ENCODE measurements around the gene CSNK2A2. TPM values are rescaled to one million over a fixed set of nuclear protein-coding genes. Genes with fewer than 3 reads are reported as not detected.

CSNK2A2 gene
- total and polyA plus RNA-seq, 9 of the 15 experiments (the other 6 are each of a cell fraction or from before 2014, with no cell fraction given) = 20.8 to 109 (median 44.7) TPM

DNA sequence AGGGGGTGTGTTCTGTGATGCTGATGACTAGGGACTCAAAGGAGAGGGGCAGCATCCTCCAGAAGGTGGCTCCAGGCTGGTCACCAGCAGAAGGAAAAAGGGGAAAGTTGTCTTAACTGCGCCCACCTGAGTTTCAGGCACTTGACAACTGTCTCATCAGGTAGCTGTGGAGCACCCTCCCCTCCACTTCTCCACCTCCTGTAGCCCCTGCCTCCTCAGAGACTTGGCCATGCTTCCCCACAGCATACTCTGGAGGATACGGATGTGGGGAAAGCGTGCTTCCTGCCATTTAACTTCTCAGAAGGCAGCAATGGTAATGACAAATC is 86.6 kb downstream of the CSNK2A2 start:
- Histone ChIP-seq H2AFZ (ENCODE audit: low read depth, low read length) (no peak overlapping the region), H3K9me1 (ENCODE audit: control insufficient read depth, insufficient read depth, low read length) (no peaks in the 10 kb centered on the region), H3K4me1 (replicated peaks in 1 of 2; ENCODE audit: control insufficient read depth in 2 of 2, insufficient read depth in 2 of 2, low read length in 2 of 2) (no peaks in the 10 kb centered on the region; a peak in 1 of 5 replicates), H3K27ac (ENCODE audit: extremely low read depth, low read depth, low read length) (no peak overlapping the region), H3K9ac (ENCODE audit: insufficient read depth in 1 of 2, low read depth in 2 of 2, low read length in 2 of 2) (no peak overlapping the region), H3K36me3 (ENCODE audit: control insufficient read depth, insufficient read depth, low read length) (peaks cover 36% of the 10 kb centered on the region), H3K4me3 (no peak overlapping the region), H4K20me1 (replicated peaks; ENCODE audit: control insufficient read depth, insufficient read depth, low read length) (no peaks in the 10 kb centered on the region), H3K27me3 (ENCODE audit: control insufficient read depth in 2 of 2, insufficient read depth in 2 of 2, low read length in 2 of 2) (no peaks in the 10 kb centered on the region; a peak in 1 of 5 replicates), H3K9me3 (replicated peaks; ENCODE audit: control insufficient read depth, insufficient read depth, low read depth, low read length) (no peaks in the 10 kb centered on the region), H3K4me2 (ENCODE audit: insufficient read depth, low read length) (no peak overlapping the region), H3K79me2 (ENCODE audit: control insufficient read depth, insufficient read depth, low read length) (peaks cover 2% of the 10 kb centered on the region; the same call in 1 of the 3 replicates)
- ChIA-PET CTCF (ENCODE audit: low intra/inter-chr PET ratio) (no interaction called here), POLR2A (no interaction called here)
- ATAC-seq = no peak; the same call in 2 of the 3 replicates
- in situ Hi-C loops (cut with MboI) (no loop called here), intact Hi-C loops (cut with micrococcal nuclease) (no loop called here)
- no TSS peak for BruUV-seq (replicated peaks)
- no peak for FAIRE-seq
- 65% methylated on average over 3 of the region's 3 CpGs for WGBS (ENCODE audit: insufficient coverage, low coverage, missing lambda C conversion rate)
- TF ChIP-seq, protein P1, sequence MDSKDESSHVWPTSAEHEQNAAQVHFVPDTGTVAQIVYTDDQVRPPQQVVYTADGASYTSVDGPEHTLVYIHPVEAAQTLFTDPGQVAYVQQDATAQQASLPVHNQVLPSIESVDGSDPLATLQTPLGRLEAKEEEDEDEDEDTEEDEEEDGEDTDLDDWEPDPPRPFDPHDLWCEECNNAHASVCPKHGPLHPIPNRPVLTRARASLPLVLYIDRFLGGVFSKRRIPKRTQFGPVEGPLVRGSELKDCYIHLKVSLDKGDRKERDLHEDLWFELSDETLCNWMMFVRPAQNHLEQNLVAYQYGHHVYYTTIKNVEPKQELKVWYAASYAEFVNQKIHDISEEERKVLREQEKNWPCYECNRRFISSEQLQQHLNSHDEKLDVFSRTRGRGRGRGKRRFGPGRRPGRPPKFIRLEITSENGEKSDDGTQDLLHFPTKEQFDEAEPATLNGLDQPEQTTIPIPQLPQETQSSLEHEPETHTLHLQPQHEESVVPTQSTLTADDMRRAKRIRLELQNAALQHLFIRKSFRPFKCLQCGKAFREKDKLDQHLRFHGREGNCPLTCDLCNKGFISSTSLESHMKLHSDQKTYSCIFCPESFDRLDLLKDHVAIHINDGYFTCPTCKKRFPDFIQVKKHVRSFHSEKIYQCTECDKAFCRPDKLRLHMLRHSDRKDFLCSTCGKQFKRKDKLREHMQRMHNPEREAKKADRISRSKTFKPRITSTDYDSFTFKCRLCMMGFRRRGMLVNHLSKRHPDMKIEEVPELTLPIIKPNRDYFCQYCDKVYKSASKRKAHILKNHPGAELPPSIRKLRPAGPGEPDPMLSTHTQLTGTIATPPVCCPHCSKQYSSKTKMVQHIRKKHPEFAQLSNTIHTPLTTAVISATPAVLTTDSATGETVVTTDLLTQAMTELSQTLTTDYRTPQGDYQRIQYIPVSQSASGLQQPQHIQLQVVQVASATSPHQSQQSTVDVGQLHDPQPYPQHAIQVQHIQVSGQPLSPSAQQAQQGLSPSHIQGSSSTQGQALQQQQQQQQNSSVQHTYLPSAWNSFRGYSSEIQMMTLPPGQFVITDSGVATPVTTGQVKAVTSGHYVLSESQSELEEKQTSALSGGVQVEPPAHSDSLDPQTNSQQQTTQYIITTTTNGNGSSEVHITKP (IDR thresholded peaks at IDR 0.05; ENCODE audit: partially characterized antibody) = peak; percentile 32
- TF ChIP-seq, protein P2, sequence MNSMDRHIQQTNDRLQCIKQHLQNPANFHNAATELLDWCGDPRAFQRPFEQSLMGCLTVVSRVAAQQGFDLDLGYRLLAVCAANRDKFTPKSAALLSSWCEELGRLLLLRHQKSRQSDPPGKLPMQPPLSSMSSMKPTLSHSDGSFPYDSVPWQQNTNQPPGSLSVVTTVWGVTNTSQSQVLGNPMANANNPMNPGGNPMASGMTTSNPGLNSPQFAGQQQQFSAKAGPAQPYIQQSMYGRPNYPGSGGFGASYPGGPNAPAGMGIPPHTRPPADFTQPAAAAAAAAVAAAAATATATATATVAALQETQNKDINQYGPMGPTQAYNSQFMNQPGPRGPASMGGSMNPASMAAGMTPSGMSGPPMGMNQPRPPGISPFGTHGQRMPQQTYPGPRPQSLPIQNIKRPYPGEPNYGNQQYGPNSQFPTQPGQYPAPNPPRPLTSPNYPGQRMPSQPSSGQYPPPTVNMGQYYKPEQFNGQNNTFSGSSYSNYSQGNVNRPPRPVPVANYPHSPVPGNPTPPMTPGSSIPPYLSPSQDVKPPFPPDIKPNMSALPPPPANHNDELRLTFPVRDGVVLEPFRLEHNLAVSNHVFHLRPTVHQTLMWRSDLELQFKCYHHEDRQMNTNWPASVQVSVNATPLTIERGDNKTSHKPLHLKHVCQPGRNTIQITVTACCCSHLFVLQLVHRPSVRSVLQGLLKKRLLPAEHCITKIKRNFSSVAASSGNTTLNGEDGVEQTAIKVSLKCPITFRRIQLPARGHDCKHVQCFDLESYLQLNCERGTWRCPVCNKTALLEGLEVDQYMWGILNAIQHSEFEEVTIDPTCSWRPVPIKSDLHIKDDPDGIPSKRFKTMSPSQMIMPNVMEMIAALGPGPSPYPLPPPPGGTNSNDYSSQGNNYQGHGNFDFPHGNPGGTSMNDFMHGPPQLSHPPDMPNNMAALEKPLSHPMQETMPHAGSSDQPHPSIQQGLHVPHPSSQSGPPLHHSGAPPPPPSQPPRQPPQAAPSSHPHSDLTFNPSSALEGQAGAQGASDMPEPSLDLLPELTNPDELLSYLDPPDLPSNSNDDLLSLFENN (IDR thresholded peaks at IDR 0.05; ENCODE audit: low read depth in 2 of 2, low read length in 2 of 2) = no peak
- no peak for DNase-seq (ENCODE audit: extremely low read depth in 1 of 4, low spot score in 3 of 4)

All from K562 (cell line).